Right lobe of liver (tissue), 6 donors: ENCODE results near the gene LTBP3. TPM values are rescaled to one million over a fixed set of nuclear protein-coding genes. Genes with fewer than 3 reads are reported as not detected.

Experiments
- ATAC-seq, 4 donors: fragments of 200-7000 bp; cut with Tn5 transposase; one replicate each; pipeline ENCODE4 v1.9.1; 2020; ENCODE audit warnings: mild to moderate bottlenecking in 4 of 4, moderate library complexity in 4 of 4
- DNase-seq, 3 donors: peaks; one replicate each; pipeline ENCODE4 v3.0.0-alpha.2; 2020
- H3K27ac ChIP-seq, 3 donors: fragments of 200-600 bp; one replicate each; pipeline ENCODE4 v1.8.0; 2022
- H3K27me3 ChIP-seq, 2 donors: fragments of 200-600 bp; one replicate each; pipeline ENCODE4 v1.8.0; 2022
- H3K36me3 ChIP-seq, 4 donors: fragments of 200-600 bp; sonication (generic) in 1 of 4; one replicate each; pipeline versions ENCODE4 v1.5.1 to v1.8.0; 2017 to 2022; ENCODE audit warnings: control low read depth in 1 of 4
- H3K4me1 ChIP-seq, 4 donors: fragments of 200-600 bp; sonication (generic) in 1 of 4; one replicate each; pipeline versions ENCODE4 v1.5.1 to v1.8.0; 2017 to 2022; ENCODE audit warnings: control low read depth in 1 of 4
- H3K4me3 ChIP-seq, 3 donors: fragments of 200-600 bp; one replicate each; pipeline ENCODE4 v1.8.0; 2022
- H3K9me3 ChIP-seq, 4 donors: fragments of 200-600 bp; sonication (generic) in 1 of 4; one replicate each; pipeline versions ENCODE4 v1.5.1 to v1.8.0; 2017 to 2022; ENCODE audit warnings: control low read depth in 1 of 4
- CTCF ChIP-seq, 4 donors: fragments of 200-600 bp in 3 of 4; fragments of 450-650 bp in 1 of 4; IDR thresholded peaks; one replicate each; pipeline versions ENCODE4 v1.5.1 to v1.8.0; 2016 to 2022; ENCODE audit warnings: antibody characterized with exemption in 4 of 4, mild to moderate bottlenecking in 2 of 4
- POLR2A ChIP-seq: fragments of 450-650 bp; IDR thresholded peaks from one replicate; pipeline ENCODE4 v1.6.1; 2017; ENCODE audit warnings: antibody characterized with exemption, mild to moderate bottlenecking
- WGBS: methylation state at CpG from one replicate; pipeline ENCODE4 v1.1.6; 2018; ENCODE audit warnings: low coverage, low lambda C conversion rate; ENCODE audit not compliant: insufficient coverage; ENCODE audit errors: missing lambda C conversion rate; 5-methylcytosine and 5-hydroxymethylcytosine counted together
- intact Hi-C, 2 donors: fragments of 100-400 bp; cut with DNase I; formaldehyde crosslinking; loops; one replicate each; pipeline versions ENCODE4 v1.11.2 to v1.14.1; 2022
- total RNA-seq, 6 experiments: library from RNA; depleted of rRNA in 2 of 6; stranded (reverse); fragments of >200 nt in 2 of 6; fragmentation: NEBNext Ultra II Directional in 3 of 6; extraction: Animal tissue kit (Norgen Biotek cat#: 25700) in 3 of 6; gene quantifications; one replicate each; pipeline versions ENCODE4 v1.1.0 to v1.2.4, GENCODE V29; 2016 to 2023
- donor health status: DM: no; HTN: yes; CAD: no.
- donor health status: DM: no; HTN: no; CAD: no.
- donor health status: DM: no; HTN: no; CAD: no.
- donor health status: DM: no; HTN: yes; CAD: no.
- donor health status: DM: no; HTN: yes; CAD: no.

LTBP3 gene
- total RNA-seq, 6 experiments from 2014 or later = 26.6 to 94.1 (median 46.8) TPM

- Histone ChIP-seq H3K4me3 (no peak overlapping the region), H3K27ac (no peak overlapping the region), H3K4me1 (peaks cover 0 to 32% (median 9%) of the 10 kb centered on the region in 4 donors), H3K9me3 (no peaks in the 10 kb centered on the region), H3K36me3 (no peaks in the 10 kb centered on the region), H3K27me3 (no peaks in the 10 kb centered on the region)
- ATAC-seq (no peak), DNase-seq (no peak)
- TF ChIP-seq POLR2A (no peak), CTCF (IDR thresholded peaks at IDR 0.05) (no peak)
- intact Hi-C loops = no loop called here
- 95% methylated on average over 3 of the region's 3 CpGs for WGBS
These were observed 9.8 kb downstream of the LTBP3 start for GRCh38 chr11:65548395-65548794.

DNA sequence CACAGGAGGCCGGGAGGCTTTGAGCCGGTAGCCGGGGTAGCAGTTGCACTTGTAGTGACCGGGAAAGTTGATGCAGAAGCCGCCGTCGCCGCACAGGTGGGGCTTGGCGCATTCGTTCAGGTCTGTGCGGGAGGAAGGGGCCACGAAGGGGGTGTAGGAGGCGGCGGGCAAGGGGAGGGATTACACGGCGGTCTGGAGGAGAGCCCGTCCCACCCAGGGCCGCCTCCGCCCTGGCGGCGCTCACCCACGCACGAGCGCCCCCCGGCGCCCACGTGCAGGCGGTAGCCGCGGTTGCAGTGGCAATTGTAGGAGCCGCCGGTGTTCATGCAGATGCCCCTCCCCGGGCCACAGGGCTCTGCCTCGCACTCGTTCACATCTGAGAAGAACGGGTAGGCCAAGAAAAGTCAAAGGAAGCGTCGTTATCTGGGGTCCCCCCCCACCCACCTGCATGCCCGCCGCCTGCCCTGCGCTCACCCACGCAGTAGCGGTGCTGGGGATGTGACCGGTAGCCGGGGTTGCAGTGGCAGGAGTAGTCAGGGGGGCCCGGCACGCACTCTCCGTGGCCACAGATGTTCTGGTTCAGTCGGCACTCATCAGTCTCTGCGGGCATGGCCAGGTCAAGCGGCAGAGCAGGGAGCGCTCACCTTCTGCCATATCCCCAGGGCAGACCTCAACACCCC is 10.6 kb downstream of the LTBP3 start:
- ATAC-seq = no peak
- no peak overlapping the region for H3K27ac ChIP-seq

GRCh38 chr11:65546217-65546958 is 11.8 kb downstream of the LTBP3 start:
- 2% methylated on average over 17 of the region's 64 CpGs for WGBS
- H3K27ac ChIP-seq = peak overlapping the region; percentile 21 to 81 (median 51)
- intact Hi-C loops = no loop called here
- ATAC-seq (peak; percentile 87 to 92 (median 90)), DNase-seq (peak; percentile 98 to 99 (median 98))
- peak overlapping the region; percentile 57 to 76 (median 69) for H3K4me3 ChIP-seq
- H3K36me3 ChIP-seq = no peaks in the 10 kb centered on the region
- peaks cover 0 to 20% (median 6%) of the 10 kb centered on the region in 4 donors for H3K4me1 ChIP-seq
- no peaks in the 10 kb centered on the region for H3K9me3 ChIP-seq
- TF ChIP-seq POLR2A (peak; percentile 54), CTCF (IDR thresholded peaks at IDR 0.05) (no peak)
- H3K27me3 ChIP-seq = no peaks in the 10 kb centered on the region

More for the DNA sequence above, 10.6 kb downstream of the LTBP3 start:
- peaks cover 0 to 29% (median 9%) of the 10 kb centered on the region in 4 donors for H3K4me1 ChIP-seq
- TF ChIP-seq POLR2A (no peak), CTCF (IDR thresholded peaks at IDR 0.05) (no peak)
- H3K4me3 ChIP-seq = no peak overlapping the region
- DNase-seq = no peak
- no peaks in the 10 kb centered on the region for H3K36me3 ChIP-seq
- H3K27me3 ChIP-seq = no peaks in the 10 kb centered on the region
- no peaks in the 10 kb centered on the region for H3K9me3 ChIP-seq
- 60% methylated on average over 5 of the region's 52 CpGs for whole genome bisulfite sequencing
- intact Hi-C loops = no loop called here

GRCh38 chr11:65545853-65546216 is 12.3 kb downstream of the LTBP3 start:
- WGBS = 18% methylated on average over 4 of the region's 4 CpGs
- TF ChIP-seq POLR2A = no peak
- no peak for TF ChIP-seq CTCF (IDR thresholded peaks at IDR 0.05)
- intact Hi-C loops = no loop called here
- no peaks in the 10 kb centered on the region for H3K27me3 ChIP-seq
- DNase-seq (no peak), ATAC-seq (no peak)
- H3K36me3 ChIP-seq = no peaks in the 10 kb centered on the region
- H3K9me3 ChIP-seq = no peaks in the 10 kb centered on the region
- peak overlapping the region; percentile 57 to 76 (median 69) for H3K4me3 ChIP-seq
- peaks cover 0 to 20% (median 7%) of the 10 kb centered on the region in 4 donors for H3K4me1 ChIP-seq
- peak overlapping the region; percentile 21 to 81 (median 51) for H3K27ac ChIP-seq
